OCI-LY7 (cell line): Measurements from ENCODE around the gene RPA3. TPM values are rescaled to one million over a fixed set of nuclear protein-coding genes. Genes with fewer than 3 reads are reported as not detected.
A peak's percentile ranks its signal among the peaks of the same experiment; 100 is the strongest.
"Not testable (repeated sequence)": the region's sequence is repeated elsewhere in the genome, so short reads cannot be mapped to it uniquely, and the experiment has no call there.

Experiments
- BruUV-seq: library from RNA; stranded (reverse); fragments of 400-500 nt; replicated peaks from 2 replicates; lab custom pipeline; 2021; lab: Mats Ljungman, UMichigan
- CTCF ChIA-PET: fragments of 300-600 bp; sonication (Branson Sonifier 250); formaldehyde crosslinking; loops from one replicate; lab custom pipeline; 2022; ENCODE audit warnings: antibody characterized with exemption; ENCODE audit not compliant: unreplicated experiment; lab: Charles Lee
- POLR2A ChIA-PET: fragments of 300-600 bp; sonication (Branson Sonifier 250); formaldehyde crosslinking; loops from one replicate; lab custom pipeline; 2022; ENCODE audit warnings: antibody characterized with exemption; lab: Charles Lee
- DNase-seq: peaks from one replicate; pipeline ENCODE4 v3.0.0-alpha.2; 2015; ENCODE audit warnings: low spot score
- H2AFZ ChIP-seq: fragments of 200-600 bp; sonication (generic), shearing (Covaris generic); 2 replicates; pipeline ENCODE4 v1.6.1; 2014; ENCODE audit warnings: mild to moderate bottlenecking, antibody characterized with exemption, low read length, moderate library complexity
- H3K27ac ChIP-seq: fragments of 200-600 bp; sonication (generic); 2 replicates; pipeline ENCODE4 v1.5.1; 2014; ENCODE audit warnings: mixed run types, low read depth, mild to moderate bottlenecking, moderate library complexity, low read length, inconsistent platforms; ENCODE audit not compliant: poor library complexity, severe bottlenecking
- H3K36me3 ChIP-seq: fragments of 200-600 bp; sonication (generic); 2 replicates; pipeline ENCODE4 v1.6.1; 2014; ENCODE audit warnings: mild to moderate bottlenecking, antibody characterized with exemption, low read length, moderate library complexity, mixed read lengths; ENCODE audit not compliant: insufficient read depth
- H3K4me1 ChIP-seq: fragments of 200-600 bp; sonication (generic); 2 replicates; pipeline ENCODE4 v1.5.1; 2014; ENCODE audit warnings: mild to moderate bottlenecking, low read length; ENCODE audit not compliant: insufficient read depth, poor library complexity, severe bottlenecking
- H3K4me2 ChIP-seq: fragments of 200-600 bp; sonication (generic); 2 replicates; pipeline ENCODE4 v1.6.1; 2014; ENCODE audit warnings: mild to moderate bottlenecking, low read length
- H3K4me3 ChIP-seq: fragments of 200-600 bp; sonication (generic); 2 replicates; pipeline ENCODE4 v1.5.1; 2014; ENCODE audit warnings: mild to moderate bottlenecking, low read depth, low read length; ENCODE audit not compliant: poor library complexity, severe bottlenecking
- H3K79me2 ChIP-seq: fragments of 200-600 bp; sonication (generic); 2 replicates; pipeline ENCODE4 v1.6.1; 2016; ENCODE audit warnings: low read depth, mild to moderate bottlenecking, low read length, moderate library complexity, mixed read lengths; ENCODE audit not compliant: insufficient read depth
- H3K9me2 ChIP-seq: fragments of 200-600 bp; sonication (generic); 2 replicates; pipeline ENCODE4 v1.6.1; 2016; ENCODE audit warnings: mild to moderate bottlenecking, low read length, mixed read lengths; ENCODE audit not compliant: insufficient read depth
- H3K9me3 ChIP-seq: fragments of 200-600 bp; sonication (generic); 2 replicates; pipeline ENCODE4 v1.6.1; 2014; ENCODE audit warnings: mild to moderate bottlenecking, mixed run types, low read length, mixed read lengths
- H4K20me1 ChIP-seq: fragments of 200-600 bp; sonication (generic); 2 replicates; pipeline ENCODE4 v1.6.1; 2014; ENCODE audit warnings: mild to moderate bottlenecking, antibody characterized with exemption, low read length, moderate library complexity, mixed read lengths; ENCODE audit not compliant: insufficient read depth
- EZH2phosphoT487 ChIP-seq: fragments of 200-600 bp; sonication (generic); IDR thresholded peaks from 2 replicates; pipeline ENCODE4 v1.6.1; 2018; ENCODE audit warnings: low read depth, borderline replicate concordance, mild to moderate bottlenecking, mixed run types, antibody characterized with exemption, low read length, moderate library complexity, mixed read lengths
- intact Hi-C: fragments of 100-400 bp; cut with micrococcal nuclease; formaldehyde crosslinking; loops from one replicate; pipeline ENCODE4 v1.10.0; 2022; ENCODE audit not compliant: unreplicated experiment
- total RNA-seq, 2 experiments: library from RNA; depleted of rRNA in 1 of 2; stranded (reverse); fragments of >200 nt in 1 of 2; shearing (Covaris generic) in 1 of 2; gene quantifications; 2 replicates each; pipeline ENCODE4 v1.2.3, GENCODE V29; 2014 to 2022
- TF ChIP-seq, protein P1 (sequence below): fragments of 200-600 bp; sonication (generic); conservative IDR thresholded peaks from 2 replicates; pipeline ENCODE4 v1.5.1; 2014; ENCODE audit warnings: mild to moderate bottlenecking, antibody characterized with exemption, low read length, moderate library complexity, mixed read lengths

RPA3 gene
- total RNA-seq, 2 experiments from 2014 or later: 66.3 to 111 TPM

DNA sequence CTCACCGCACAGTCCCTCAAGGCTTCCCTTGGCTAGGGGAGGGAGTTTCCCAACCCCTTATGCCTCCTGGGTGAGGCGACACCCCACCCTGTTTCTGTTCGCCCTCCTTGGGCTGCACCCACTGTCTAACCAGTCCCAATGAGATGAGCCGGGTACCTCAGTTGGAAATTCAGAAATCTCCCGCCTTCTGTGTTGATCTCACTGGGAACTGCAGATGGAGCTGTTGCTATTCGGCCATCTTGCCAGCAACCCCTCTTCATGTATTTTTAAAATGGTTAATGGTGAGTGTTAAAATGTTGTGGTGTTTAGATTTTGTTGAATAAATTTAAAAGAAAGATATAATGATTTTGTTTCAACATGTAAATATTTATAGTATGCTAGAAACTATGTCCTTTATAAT lies 55.9 kb downstream of the RPA3 start:
- no peak overlapping the region for H2AFZ ChIP-seq
- H3K36me3 ChIP-seq: no peaks in the 10 kb centered on the region
- no peaks in the 10 kb centered on the region for H4K20me1 ChIP-seq
- no peak overlapping the region for H3K4me3 ChIP-seq
- H3K4me2 ChIP-seq: no peak overlapping the region
- H3K9me2 ChIP-seq: no peaks in the 10 kb centered on the region
- no peaks in the 10 kb centered on the region for H3K4me1 ChIP-seq
- intact Hi-C loops: no loop called here
- H3K79me2 ChIP-seq: no peaks in the 10 kb centered on the region
- CTCF ChIA-PET: no interaction called here
- no peak overlapping the region for H3K27ac ChIP-seq
- no TSS peak for BruUV-seq
- no peaks in the 10 kb centered on the region for H3K9me3 ChIP-seq
- POLR2A ChIA-PET: interaction anchor here (0.7 kb wide), 1 partner anchor 19 kb away, joined by 4 read pairs; no protein-coding TSS in a partner anchor
- DNase-seq: no peak
- no peak for TF ChIP-seq EZH2phosphoT487
- TF ChIP-seq, protein P1, sequence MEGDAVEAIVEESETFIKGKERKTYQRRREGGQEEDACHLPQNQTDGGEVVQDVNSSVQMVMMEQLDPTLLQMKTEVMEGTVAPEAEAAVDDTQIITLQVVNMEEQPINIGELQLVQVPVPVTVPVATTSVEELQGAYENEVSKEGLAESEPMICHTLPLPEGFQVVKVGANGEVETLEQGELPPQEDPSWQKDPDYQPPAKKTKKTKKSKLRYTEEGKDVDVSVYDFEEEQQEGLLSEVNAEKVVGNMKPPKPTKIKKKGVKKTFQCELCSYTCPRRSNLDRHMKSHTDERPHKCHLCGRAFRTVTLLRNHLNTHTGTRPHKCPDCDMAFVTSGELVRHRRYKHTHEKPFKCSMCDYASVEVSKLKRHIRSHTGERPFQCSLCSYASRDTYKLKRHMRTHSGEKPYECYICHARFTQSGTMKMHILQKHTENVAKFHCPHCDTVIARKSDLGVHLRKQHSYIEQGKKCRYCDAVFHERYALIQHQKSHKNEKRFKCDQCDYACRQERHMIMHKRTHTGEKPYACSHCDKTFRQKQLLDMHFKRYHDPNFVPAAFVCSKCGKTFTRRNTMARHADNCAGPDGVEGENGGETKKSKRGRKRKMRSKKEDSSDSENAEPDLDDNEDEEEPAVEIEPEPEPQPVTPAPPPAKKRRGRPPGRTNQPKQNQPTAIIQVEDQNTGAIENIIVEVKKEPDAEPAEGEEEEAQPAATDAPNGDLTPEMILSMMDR: peak; percentile 58

DNA sequence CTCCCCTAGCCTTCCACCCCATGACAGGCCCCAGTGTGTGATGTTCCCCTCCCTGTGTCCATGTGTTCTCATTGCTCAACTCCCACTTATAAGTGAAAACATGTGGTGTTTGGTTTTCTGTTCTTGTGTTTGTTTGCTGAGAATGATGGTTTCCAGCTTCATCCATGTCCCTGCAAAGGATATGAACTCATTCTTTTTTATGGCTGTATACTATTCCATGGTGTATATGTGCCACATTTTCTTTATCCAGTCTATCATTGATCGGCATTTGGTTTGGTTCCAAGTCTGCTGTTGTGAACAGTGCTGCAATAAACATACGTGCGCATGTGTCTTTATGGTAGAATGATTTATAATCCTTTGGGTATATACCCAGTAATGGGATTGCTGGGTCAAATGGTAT lies 61.9 kb downstream of the RPA3 start:
- intact Hi-C loops, H3K4me2 ChIP-seq, H3K4me1 ChIP-seq, CTCF ChIA-PET, DNase-seq, H3K36me3 ChIP-seq, H3K79me2 ChIP-seq, H2AFZ ChIP-seq, H3K9me2 ChIP-seq, H3K9me3 ChIP-seq, H4K20me1 ChIP-seq, H3K27ac ChIP-seq, BruUV-seq, POLR2A ChIA-PET, H3K4me3 ChIP-seq: not testable (repeated sequence)

DNA sequence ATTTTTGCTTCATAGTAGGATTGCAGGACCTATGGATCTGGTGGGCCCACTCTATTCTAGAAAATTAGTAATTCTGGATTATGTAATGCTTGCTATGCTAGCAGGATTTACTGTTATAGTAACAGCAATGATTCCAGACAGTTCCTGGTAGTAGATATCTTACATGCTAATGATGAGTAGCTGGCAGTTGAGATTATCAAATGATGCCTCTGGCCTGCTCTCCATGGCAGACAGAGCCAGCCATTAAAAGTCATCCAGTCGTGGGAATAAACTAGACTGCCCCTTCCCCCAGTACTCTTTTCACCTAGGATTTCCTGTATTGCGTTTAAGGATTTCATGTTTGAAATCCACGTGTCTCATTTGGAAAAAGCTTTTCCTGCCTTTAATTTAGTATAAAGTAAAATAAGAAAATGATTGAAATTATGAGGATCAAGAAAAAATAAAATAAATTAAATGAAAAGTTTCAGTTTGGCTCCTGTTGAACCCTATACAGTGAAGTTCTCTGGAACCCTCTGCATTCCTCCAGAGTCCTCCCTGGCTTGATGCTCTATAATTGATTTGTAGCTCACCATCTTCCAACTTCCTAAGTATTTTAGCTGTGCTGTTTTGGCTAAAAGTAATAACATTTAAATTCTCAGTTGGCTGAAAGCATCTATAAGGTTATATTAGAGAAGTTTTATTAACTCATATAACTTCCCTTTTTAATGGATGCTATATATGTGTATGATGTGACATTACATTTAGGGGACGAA lies 63.3 kb downstream of the RPA3 start:
- Histone ChIP-seq H3K36me3 (no peaks in the 10 kb centered on the region), H3K9me3 (no peaks in the 10 kb centered on the region), H3K79me2 (no peaks in the 10 kb centered on the region; the same call in 1 of the 2 replicates), H3K9me2 (no peaks in the 10 kb centered on the region), H4K20me1 (no peaks in the 10 kb centered on the region), H3K4me3 (no peak overlapping the region), H2AFZ (no peak overlapping the region), H3K4me1 (no peaks in the 10 kb centered on the region), H3K27ac (no peak overlapping the region), H3K4me2 (no peak overlapping the region)
- TF ChIP-seq, protein P1: no peak
- TF ChIP-seq EZH2phosphoT487: no peak
- ChIA-PET POLR2A (interaction anchor here (0.7 kb wide), 1 partner anchor 473 kb away, joined by 4 read pairs; the partner anchor contains the start of gene C1GALT1), CTCF (no interaction called here)
- intact Hi-C loops: no loop called here
- no TSS peak for BruUV-seq
- DNase-seq: no peak
